Ovary (tissue), 9 donors: ENCODE data around the gene EVA1A. TPM values are rescaled to one million over a fixed set of nuclear protein-coding genes. Genes with fewer than 3 reads are reported as not detected.

Experiments used
- DNase-seq, 5 donors: peaks; one replicate each; pipeline ENCODE4 v3.0.0-alpha.2; 2019 to 2020
- H3K27ac ChIP-seq, 2 donors: fragments of 200-600 bp; one replicate each; pipeline versions ENCODE4 v1.5.1 to v1.8.0; 2019 to 2022
- H3K27me3 ChIP-seq: fragments of 200-600 bp; one replicate; pipeline ENCODE4 v1.8.0; 2022
- H3K36me3 ChIP-seq: fragments of 200-600 bp; sonication (generic); one replicate; pipeline ENCODE4 v1.5.1; 2019
- H3K4me1 ChIP-seq: one replicate; pipeline ENCODE4 v1.8.1; 2013; ENCODE audit warnings: mild to moderate bottlenecking, moderate library complexity; ENCODE audit not compliant: insufficient read depth
- H3K4me3 ChIP-seq: fragments of 200-600 bp; sonication (generic); one replicate; pipeline ENCODE4 v1.5.1; 2017
- H3K9me3 ChIP-seq, 2 donors: fragments of 200-600 bp in 1 of 2; sonication (generic) in 1 of 2; one replicate each; pipeline versions ENCODE4 v1.5.1 to v1.8.1; 2013 to 2019; ENCODE audit warnings: mild to moderate bottlenecking in 1 of 2, moderate library complexity in 1 of 2
- EP300 ChIP-seq: sonication (generic); formaldehyde crosslinking; IDR thresholded peaks from one replicate; pipeline ENCODE4 v1.6.1; 2017; ENCODE audit warnings: antibody characterized with exemption
- POLR2A ChIP-seq: fragments of 450-650 bp; IDR thresholded peaks from one replicate; pipeline ENCODE4 v1.6.1; 2017; ENCODE audit warnings: antibody characterized with exemption, mild to moderate bottlenecking, moderate library complexity
- WGBS, 3 donors: extraction: QIAGEN DNeasy Blood & Tissue Kit in 1 of 3; methylation state at CpG; one replicate each; pipeline versions ENCODE4 v1.1.5 to v1.1.7; 2013 to 2017; 5-methylcytosine and 5-hydroxymethylcytosine counted together
- intact Hi-C, 4 donors: fragments of 100-400 bp; cut with DNase I; formaldehyde crosslinking; loops; one replicate each; pipeline versions ENCODE4 v1.11.0 to v1.15.1; 2022 to 2023
- polyA plus RNA-seq, 2 donors: library from polyadenylated mRNA; stranded (reverse); fragments of 200-250 nt in 1 of 2; fragments of 350-450 nt in 1 of 2; fragmentation: Illumina TruSeq in 1 of 2; extraction: RNeasy Lipid Tissue Mini Kit (QIAGEN cat#74804) in 1 of 2; gene quantifications; one replicate each; pipeline ENCODE4 v1.2.3, GENCODE V29; 2013 to 2014
- total RNA-seq, 7 donors: library from RNA; depleted of rRNA in 2 of 7; stranded (reverse); fragments of >200 nt in 2 of 7; fragmentation: NEBNext Ultra II Directional in 3 of 7; extraction: Animal tissue kit (Norgen Biotek cat#: 25700) in 3 of 7; gene quantifications; one replicate each; pipeline versions ENCODE4 v1.1.0 to v1.2.4, GENCODE V29; 2016 to 2023
- TF ChIP-seq, protein P1 (sequence below), 3 donors: fragments of 450-650 bp in 2 of 3; fragments of 200-600 bp in 1 of 3; IDR thresholded peaks; one replicate each; pipeline versions ENCODE4 v1.5.1 to v1.8.0; 2016 to 2022; ENCODE audit warnings: antibody characterized with exemption in 3 of 3, mild to moderate bottlenecking in 1 of 3
- donor health status: DM: no; HTN: no; CAD: no; lungs with moderate emphysema.
- donor health status: DM: no; HTN: no; CAD: no.
- donor health status: Bipolar disorder and iron deficiency.
- donor health status: DM: yes; HTN: yes; CAD: no.
- donor health status: DM: no; HTN: no; CAD: no.
- donor health status: DM: yes; HTN: yes; CAD: no.

EVA1A gene
- total and polyA plus RNA-seq, 9 donors, result 0.62 to 12.2 (median 1.4) TPM

DNA sequence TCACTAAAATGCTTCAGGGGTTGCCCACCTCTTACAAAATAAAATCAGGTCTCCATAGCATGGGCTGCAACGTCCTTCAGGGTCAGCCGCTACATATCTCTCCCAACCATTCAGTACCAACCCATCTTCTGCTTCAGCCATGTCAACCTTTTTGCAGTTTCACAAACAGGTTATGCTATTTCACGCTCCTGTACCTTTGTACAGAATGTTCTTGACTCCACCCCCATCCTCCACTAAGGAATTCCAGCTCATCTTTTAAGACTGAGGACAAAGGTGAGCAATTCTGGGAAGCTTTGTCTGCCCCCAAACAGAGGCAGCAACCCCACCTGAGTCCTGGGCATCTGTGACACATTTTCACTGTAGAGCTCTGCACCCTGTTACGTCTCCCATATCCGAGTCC lies 8.8 kb upstream of the EVA1A start:
- TF ChIP-seq POLR2A (no peak), EP300 (no peak)
- TF ChIP-seq, protein P1, sequence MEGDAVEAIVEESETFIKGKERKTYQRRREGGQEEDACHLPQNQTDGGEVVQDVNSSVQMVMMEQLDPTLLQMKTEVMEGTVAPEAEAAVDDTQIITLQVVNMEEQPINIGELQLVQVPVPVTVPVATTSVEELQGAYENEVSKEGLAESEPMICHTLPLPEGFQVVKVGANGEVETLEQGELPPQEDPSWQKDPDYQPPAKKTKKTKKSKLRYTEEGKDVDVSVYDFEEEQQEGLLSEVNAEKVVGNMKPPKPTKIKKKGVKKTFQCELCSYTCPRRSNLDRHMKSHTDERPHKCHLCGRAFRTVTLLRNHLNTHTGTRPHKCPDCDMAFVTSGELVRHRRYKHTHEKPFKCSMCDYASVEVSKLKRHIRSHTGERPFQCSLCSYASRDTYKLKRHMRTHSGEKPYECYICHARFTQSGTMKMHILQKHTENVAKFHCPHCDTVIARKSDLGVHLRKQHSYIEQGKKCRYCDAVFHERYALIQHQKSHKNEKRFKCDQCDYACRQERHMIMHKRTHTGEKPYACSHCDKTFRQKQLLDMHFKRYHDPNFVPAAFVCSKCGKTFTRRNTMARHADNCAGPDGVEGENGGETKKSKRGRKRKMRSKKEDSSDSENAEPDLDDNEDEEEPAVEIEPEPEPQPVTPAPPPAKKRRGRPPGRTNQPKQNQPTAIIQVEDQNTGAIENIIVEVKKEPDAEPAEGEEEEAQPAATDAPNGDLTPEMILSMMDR (IDR thresholded peaks at IDR 0.05), result no peak
- intact Hi-C loops, result no loop called here
- no peak overlapping the region for H3K4me3 ChIP-seq
- no peaks in the 10 kb centered on the region for H3K36me3 ChIP-seq
- no peak overlapping the region for H3K27ac ChIP-seq
- no peaks in the 10 kb centered on the region for H3K27me3 ChIP-seq
- H3K4me1 ChIP-seq, result no peaks in the 10 kb centered on the region
- H3K9me3 ChIP-seq, result no peaks in the 10 kb centered on the region
- 92 to 95% (median 93%) methylated on average over 5 of the region's 5 CpGs for WGBS, 3 donors
- DNase-seq, result no peak

DNA sequence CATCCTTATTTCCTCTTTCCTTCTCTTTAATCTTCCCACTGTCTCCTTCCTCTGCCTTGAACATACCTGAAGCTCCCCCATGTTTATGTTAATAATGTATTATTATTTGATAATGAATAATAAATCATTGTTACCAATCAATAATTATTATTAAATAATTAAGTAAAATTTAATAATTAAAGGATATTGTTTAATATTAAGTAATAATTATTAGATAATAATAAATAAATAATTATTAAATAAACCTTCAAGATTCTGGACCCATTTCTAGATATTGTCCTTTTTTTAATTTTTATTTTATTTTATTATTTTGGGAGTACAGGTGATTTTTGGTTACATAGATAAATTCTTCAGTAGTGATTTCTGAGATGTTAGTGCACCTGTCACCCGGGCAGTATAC lies 7.4 kb upstream of the EVA1A start:
- Histone ChIP-seq H3K9me3 (no peaks in the 10 kb centered on the region), H3K27ac (no peak overlapping the region), H3K36me3 (no peaks in the 10 kb centered on the region), H3K27me3 (no peaks in the 10 kb centered on the region), H3K4me3 (no peak overlapping the region), H3K4me1 (no peaks in the 10 kb centered on the region)
- TF ChIP-seq EP300 (no peak), POLR2A (no peak)
- TF ChIP-seq, protein P1 (IDR thresholded peaks at IDR 0.05), result no peak
- DNase-seq, result no peak
- WGBS, 3 donors, result 88 to 96% (median 95%) methylated on average over 1 of the region's 1 CpG
- intact Hi-C loops, result no loop called here

DNA sequence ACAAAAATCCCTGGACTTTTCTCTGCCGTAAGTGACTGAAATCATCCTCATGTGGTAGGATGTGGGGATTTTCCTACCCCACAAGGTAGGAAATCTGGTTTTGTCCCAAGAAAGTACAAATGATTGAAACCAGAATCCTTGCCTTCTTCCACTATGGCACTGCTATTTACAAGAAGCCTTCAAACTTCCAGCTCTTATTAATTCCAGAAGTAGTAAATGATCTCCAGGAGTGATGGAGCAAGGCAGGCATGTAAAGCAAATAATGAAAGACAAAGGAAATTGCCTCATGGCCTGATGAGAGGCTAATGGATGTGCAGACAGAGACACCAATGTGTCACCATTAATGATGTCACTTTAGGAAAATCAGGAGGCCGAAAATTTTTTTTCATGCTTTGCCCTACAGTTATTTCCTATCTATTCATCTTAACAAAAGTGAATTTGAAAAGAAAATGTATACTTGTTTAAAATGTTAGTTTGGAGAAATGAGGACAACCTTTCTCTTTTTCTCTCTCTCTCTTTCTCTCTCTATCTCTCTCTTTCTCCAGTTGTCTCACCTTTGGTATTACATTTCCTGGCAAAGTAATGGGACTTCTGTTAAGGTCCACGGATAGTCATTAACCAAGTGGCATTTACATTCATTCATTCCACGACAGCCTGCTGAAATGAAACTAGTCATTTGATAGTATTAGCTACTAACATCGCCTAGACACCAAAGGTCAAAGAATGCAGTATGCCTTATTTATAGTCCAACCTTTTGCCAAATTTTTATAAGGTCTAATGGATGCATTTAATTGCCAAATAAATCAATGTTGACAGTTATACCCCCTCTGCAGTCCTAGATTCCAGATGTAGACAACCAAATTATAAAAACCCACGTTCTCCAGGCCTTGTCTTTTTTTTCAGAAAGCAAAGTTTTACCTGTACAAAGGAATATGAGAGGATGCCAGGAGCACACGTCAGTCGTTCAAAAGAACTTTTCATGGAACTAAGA lies 5.0 kb upstream of the EVA1A start:
- Histone ChIP-seq H3K27ac (no peak overlapping the region), H3K36me3 (no peaks in the 10 kb centered on the region), H3K4me1 (peaks cover 1% of the 10 kb centered on the region), H3K27me3 (no peaks in the 10 kb centered on the region), H3K9me3 (no peaks in the 10 kb centered on the region), H3K4me3 (no peak overlapping the region)
- WGBS, 3 donors, result 75 to 80% (median 80%) methylated on average over 8 of the region's 8 CpGs
- intact Hi-C loops, result no loop called here
- no peak for DNase-seq
- no peak for TF ChIP-seq EP300
- TF ChIP-seq, protein P1 (IDR thresholded peaks at IDR 0.05), result no peak
- TF ChIP-seq POLR2A, result no peak

DNA sequence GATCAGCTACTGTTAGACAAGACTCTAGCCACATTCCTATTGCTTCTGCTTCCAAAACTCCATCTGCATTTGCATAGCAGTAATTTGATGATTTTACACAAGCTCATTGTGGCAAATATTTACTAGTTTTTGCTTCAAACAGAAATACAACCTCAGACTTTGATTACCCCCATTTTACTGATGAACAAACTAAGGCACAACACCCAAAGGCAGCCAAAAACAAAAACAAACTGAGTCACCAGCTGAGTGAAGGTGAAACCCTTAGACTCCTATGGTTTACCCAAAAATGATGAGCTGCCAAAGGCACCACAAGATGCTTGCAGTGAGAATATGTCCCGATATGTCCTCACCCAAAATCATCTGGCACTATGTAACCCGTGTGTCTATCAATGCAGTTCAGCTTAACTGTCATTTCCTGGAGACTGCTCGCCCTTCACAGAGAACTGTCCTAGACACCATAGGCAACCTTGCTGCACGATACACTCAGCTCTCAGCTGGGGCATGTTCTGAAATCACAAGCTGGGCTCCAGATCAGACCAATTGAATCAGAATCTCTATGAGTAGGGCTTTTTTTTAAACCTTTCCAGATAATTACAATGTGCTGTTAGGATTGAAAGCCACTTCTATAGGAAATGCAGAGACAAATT lies 4.1 kb upstream of the EVA1A start:
- no peaks in the 10 kb centered on the region for H3K9me3 ChIP-seq
- WGBS, 3 donors, result 89% methylated on average over 4 of the region's 4 CpGs
- no peak overlapping the region for H3K4me3 ChIP-seq
- H3K36me3 ChIP-seq, result no peaks in the 10 kb centered on the region
- H3K4me1 ChIP-seq, result peaks cover 6% of the 10 kb centered on the region
- intact Hi-C loops, result no loop called here
- no peak overlapping the region for H3K27ac ChIP-seq
- DNase-seq, result no peak
- no peaks in the 10 kb centered on the region for H3K27me3 ChIP-seq
- TF ChIP-seq EP300, result no peak
